NCI-H1417 (cell line): ENCODE measurements around the gene ICAM1.

Source experiments
- DNase-seq, 3 experiments: peaks; one replicate each; lab custom pipeline; 2025; lab: John Stamatoyannopoulos, UW

The ICAM1 gene

DNA sequence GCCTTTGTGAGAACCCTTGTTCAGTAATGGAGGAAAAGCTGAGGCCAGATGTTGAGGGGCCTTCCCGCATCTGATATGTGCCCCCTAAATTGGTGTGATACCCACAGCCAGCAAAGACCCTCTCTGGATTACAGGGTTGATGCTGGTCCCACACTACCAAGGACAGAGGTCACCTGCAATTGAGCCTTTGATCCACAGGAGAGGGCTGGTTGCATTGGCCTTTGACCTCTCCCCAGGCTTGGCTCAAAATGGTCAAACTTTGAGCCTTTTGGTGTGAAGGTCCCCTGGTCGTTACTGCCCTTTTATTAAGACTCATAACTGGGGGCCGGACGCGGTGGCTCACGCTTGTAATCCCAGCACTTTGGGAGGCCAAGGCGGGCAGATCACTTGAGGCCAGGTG lies 27.3 kb upstream of the ICAM1 start:
- DNase-seq, result no peak

GRCh38 chr19:10245189-10245939 lies 25.6 kb upstream of the ICAM1 start:
- DNase-seq, result no peak

DNA sequence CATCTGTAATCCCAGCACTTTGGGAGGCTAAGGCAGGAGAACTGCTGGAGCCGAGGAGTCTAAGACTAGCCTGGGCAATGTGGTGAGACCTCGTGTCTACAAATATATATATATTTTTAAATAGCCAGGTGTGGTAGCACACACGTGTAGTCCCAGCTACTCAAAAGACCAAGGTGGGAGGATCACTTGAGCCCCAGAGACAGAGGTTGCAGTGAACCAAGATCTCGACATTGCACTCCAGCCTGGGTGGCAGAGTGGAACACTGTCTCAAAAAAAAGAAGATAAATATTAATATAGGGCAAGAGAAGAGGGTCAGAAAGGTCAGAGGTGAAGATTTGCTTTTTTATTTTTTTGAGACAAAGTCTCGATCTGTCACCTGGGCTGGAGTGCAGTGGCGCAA lies 24.4 kb upstream of the ICAM1 start:
- no peak for DNase-seq

- peak; percentile 93 to 100 (median 99) for DNase-seq
Measured at GRCh38 chr19:10251792-10252694, 18.9 kb upstream of the ICAM1 start, which contains the start of gene MRPL4. MRPL4 (plus strand) TSS chr19:10252214; CDS start chr19:10252254, 40 bp downstream.

DNA sequence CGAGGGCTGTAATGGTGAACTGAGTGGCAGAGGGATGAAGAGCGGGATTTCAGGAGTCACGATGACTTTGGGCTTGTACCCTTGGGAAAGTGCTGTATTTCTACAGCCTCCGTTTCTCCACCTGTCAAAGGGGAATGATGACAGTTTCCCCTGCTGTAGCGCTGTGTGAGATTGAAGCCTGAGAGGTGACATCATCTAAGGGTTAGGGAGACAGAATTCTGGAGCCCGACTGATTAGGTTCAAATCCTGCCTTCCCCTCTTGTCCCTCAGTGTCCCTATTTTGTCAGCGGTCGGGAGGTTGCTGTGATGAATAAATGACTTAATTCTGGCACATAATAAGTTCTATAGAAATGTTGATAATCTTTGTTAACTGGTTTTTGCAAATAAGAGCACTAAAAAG lies 18.2 kb upstream of the ICAM1 start:
- DNase-seq, result no peak

DNA sequence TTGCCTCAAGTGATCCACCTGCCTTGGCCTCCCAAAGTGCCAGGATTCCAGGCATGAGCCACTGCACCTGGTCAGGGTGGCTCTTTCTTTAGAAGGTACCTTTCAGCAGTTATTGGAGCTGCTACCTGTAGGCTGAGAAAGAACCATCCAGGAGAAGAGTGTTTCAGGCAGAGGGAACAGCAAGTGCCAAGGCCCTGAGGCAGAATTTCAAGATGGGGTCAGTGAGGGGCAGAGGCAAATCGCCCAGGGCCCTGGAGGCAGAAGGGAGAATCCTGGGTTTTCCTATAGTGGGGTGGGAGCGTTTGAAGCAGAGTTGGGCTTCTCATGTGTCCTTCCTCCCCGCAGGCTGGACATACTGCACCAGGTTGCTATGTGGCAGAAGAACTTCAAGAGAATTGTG lies 16.7 kb upstream of the ICAM1 start:
- no peak for DNase-seq

DNA sequence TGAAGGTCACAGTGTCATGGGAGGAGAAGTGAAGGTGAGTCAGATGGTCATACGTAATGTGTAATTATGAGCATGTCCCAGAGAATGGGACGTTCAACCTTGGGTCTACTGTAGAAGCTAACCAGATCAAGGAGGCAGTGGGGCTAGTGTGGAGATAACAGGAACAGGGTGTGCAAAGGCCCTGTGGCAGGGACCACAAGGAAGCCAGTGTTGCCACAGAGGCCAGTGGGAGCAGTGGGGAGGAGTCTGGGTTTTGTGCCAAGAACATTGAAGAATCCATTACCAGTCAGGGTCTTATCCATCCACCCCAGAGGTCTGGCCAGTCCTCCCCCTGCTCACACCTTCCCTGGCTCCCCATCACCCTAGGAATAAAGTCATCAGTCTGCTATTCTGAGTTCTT lies 15.6 kb upstream of the ICAM1 start:
- no peak for DNase-seq

- DNase-seq, result no peak
Measured at GRCh38 chr19:10256551-10256950, 14.4 kb upstream of the ICAM1 start.

GRCh38 chr19:10256970-10257615 lies 13.8 kb upstream of the ICAM1 start:
- DNase-seq, result no peak

- no peak for DNase-seq
Measured at GRCh38 chr19:10258080-10258710, 12.7 kb upstream of the ICAM1 start.

GRCh38 chr19:10259162-10259905 lies 11.6 kb upstream of the ICAM1 start:
- peak; percentile 52 to 91 (median 67) for DNase-seq

DNA sequence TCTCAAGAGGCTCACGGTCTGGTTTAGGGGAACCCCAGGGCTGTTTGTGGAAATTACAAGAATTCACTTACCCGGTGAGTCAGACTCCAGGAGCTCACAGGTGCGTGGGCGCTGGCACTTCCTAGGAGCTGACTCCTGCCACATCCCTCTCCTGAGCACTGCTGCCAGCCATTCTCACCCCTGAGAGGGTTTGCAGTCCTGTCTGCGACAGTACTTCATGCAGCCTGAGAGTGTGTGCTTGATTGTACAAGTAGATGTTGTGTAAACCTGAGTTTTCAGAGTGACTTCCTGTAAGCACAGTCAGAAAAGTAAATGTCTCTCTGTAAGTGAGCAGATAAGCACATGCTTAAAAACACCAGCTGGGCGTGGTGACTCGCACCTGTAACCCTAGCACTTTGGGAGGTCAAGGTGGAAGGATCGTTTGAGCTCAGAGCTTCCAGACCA lies 10.8 kb upstream of the ICAM1 start:
- DNase-seq, result no peak

DNA sequence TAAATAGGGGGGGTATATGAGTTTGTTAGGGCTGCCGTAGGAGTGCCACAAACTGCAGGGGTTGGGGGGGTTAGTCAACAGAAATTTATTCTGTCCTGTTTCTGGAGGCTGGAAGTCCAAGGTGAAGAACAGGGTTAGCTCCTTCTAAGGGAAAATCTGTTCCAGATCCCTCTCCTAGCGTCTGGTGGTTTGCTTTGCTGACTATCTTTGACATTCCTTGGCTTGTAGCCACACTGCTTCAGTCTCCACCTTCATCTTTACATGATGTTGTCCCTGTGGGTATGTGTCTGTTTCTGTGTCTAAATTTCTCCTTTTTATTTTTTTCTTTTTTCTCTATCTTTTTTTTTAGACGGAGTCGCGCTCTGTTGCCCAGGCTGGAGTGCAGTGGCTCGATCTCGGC lies 8.1 kb upstream of the ICAM1 start:
- DNase-seq, result no peak

DNA sequence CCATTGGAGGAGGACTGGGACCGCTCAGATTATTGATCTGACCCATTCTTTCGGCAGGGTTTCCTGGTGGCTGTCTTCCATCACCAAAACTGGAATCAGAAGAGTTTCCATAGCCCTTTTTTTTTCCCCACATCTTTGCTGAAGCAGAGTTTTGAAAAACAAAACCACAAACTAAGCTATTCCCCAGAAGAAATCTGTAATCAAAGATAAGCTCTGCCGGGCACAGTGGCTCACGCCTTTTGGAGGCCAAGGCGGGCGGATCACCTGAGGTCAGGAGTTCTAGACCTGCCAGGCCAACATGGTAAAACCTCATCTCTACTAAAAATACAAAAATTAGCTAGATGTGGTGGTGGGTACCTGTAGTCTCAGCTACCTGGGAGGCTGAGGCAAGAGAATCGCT lies 4.2 kb upstream of the ICAM1 start:
- DNase-seq, result no peak

GRCh38 chr19:10268071-10268470 lies 2.8 kb upstream of the ICAM1 start:
- DNase-seq, result no peak

GRCh38 chr19:10269333-10270179 lies 1.4 kb upstream of the ICAM1 start:
- peak; percentile 29 to 85 (median 68) for DNase-seq

DNA sequence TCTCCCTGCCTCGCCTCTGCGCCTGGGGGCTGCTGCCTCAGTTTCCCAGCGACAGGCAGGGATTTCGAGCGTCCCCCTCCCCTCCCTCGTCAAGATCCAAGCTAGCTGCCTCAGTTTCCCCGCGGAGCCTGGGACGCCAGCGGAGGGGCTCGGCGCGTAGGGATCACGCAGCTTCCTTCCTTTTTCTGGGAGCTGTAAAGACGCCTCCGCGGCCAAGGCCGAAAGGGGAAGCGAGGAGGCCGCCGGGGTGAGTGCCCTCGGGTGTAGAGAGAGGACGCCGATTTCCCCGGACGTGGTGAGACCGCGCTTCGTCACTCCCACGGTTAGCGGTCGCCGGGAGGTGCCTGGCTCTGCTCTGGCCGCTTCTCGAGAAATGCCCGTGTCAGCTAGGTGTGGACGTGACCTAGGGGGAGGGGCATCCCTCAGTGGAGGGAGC lies 722 bp upstream of the ICAM1 start:
- peak in 1 of 3 experiments; percentile 48 for DNase-seq

GRCh38 chr19:10271543-10272086 lies 695 bp downstream of the ICAM1 start:
- DNase-seq, result no peak

DNA sequence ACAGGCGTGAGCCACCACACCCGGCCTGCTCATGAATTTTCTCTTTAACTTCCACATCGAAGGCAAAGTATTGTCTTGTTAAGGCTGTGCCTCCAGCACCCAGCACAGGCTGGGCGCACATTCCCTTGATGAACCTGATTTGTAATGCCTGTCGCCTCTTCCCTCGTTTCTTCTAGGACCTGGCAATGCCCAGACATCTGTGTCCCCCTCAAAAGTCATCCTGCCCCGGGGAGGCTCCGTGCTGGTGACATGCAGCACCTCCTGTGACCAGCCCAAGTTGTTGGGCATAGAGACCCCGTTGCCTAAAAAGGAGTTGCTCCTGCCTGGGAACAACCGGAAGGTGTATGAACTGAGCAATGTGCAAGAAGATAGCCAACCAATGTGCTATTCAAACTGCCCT lies 3.7 kb downstream of the ICAM1 start:
- DNase-seq, result no peak
